ENCODE results near the gene STARD13. TPM values are rescaled to one million over a fixed set of nuclear protein-coding genes. Genes with fewer than 3 reads are reported as not detected.
A peak's percentile ranks its signal among the peaks of the same experiment; 100 is the strongest.

Gene STARD13
- total RNA-seq, 1 experiment from 2014 or later = 2.1 TPM

DNA sequence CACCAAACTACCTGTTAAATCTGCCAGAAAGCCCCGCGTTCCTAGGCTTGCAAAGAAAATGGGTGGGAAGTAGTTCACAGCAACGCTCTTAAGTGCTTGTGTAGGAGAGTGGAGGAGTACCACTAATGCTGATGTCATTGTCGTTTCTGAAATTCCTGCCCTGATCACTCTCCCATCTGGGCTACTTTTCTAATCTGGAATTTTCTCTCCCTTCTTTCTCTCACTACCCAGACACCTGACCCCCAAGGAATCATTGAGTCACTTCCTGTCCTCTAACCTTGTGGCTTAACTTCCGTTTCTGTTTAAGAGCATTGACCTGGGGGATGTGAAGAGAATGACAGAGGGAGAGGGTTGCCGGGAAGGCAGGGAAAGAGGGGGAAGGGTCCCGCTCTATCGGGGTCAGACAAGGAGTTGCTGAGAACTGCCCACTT lies 98.7 kb downstream of the STARD13 start:
- H3K79me1 ChIP-seq (ENCODE audit: insufficient read depth, low read depth, low read length, poor library complexity, severe bottlenecking) = no peaks in the 10 kb centered on the region
- no peak overlapping the region for H3K14ac ChIP-seq (ENCODE audit: insufficient read depth, low read length)
- Mint-ChIP-seq H3K27ac (peak overlapping the region in 1 of 3 experiments; percentile 23; a peak in 1 of 7 replicates), H3K36me3 (ENCODE audit: insufficient read depth in 1 of 3, low read depth in 3 of 3) (no peaks in the 10 kb centered on the region; a peak in 1 of 7 replicates), H3K4me1 (peaks cover 19 to 20% of the 10 kb centered on the region in 2 experiments), H3K4me3 (no peak overlapping the region), H3K27me3 (ENCODE audit: low read depth) (peaks cover 34% of the 10 kb centered on the region), H3K9me3 (no peaks in the 10 kb centered on the region; a peak in 1 of 5 replicates)
- H3K23ac ChIP-seq (ENCODE audit: insufficient read length, low read depth, low read length) = no peak overlapping the region
- no peaks in the 10 kb centered on the region for H3K23me2 ChIP-seq (ENCODE audit: insufficient read length, low read depth, low read length, poor library complexity, severe bottlenecking)
- no peak overlapping the region for H4K8ac ChIP-seq (replicated peaks; ENCODE audit: insufficient read length, low read depth, low read length)
- H3K18ac ChIP-seq (ENCODE audit: insufficient read length, low read depth, low read length) = no peak overlapping the region
- peaks cover 8% of the 10 kb centered on the region; the same call in 1 of the 2 replicates for H3K4me1 ChIP-seq (ENCODE audit: insufficient read depth, low read length)
- no peaks in the 10 kb centered on the region for H3K9me3 ChIP-seq (ENCODE audit: control insufficient read depth, low read depth, low read length)
- no peak overlapping the region for H4K91ac ChIP-seq (ENCODE audit: insufficient read length, low read depth, low read length)
- no peak overlapping the region for H2BK20ac ChIP-seq (ENCODE audit: low read depth, low read length, poor library complexity, severe bottlenecking)
- no peak overlapping the region for H2AK5ac ChIP-seq (ENCODE audit: insufficient read length, low read length)
- H3K4ac ChIP-seq (ENCODE audit: low read depth, low read length) = no peak overlapping the region
- H2AFZ ChIP-seq (ENCODE audit: low read length) = no peak overlapping the region
- H3K9ac ChIP-seq (ENCODE audit: extremely low read depth, insufficient read length, low read length) = no peak overlapping the region
- no peak overlapping the region for H3K27ac ChIP-seq (ENCODE audit: insufficient read length, low read depth, low read length)
- TF ChIP-seq, protein P1, sequence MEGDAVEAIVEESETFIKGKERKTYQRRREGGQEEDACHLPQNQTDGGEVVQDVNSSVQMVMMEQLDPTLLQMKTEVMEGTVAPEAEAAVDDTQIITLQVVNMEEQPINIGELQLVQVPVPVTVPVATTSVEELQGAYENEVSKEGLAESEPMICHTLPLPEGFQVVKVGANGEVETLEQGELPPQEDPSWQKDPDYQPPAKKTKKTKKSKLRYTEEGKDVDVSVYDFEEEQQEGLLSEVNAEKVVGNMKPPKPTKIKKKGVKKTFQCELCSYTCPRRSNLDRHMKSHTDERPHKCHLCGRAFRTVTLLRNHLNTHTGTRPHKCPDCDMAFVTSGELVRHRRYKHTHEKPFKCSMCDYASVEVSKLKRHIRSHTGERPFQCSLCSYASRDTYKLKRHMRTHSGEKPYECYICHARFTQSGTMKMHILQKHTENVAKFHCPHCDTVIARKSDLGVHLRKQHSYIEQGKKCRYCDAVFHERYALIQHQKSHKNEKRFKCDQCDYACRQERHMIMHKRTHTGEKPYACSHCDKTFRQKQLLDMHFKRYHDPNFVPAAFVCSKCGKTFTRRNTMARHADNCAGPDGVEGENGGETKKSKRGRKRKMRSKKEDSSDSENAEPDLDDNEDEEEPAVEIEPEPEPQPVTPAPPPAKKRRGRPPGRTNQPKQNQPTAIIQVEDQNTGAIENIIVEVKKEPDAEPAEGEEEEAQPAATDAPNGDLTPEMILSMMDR (conservative IDR thresholded peaks at IDR 0.05) = no peak
- no peak overlapping the region for H2BK120ac ChIP-seq (ENCODE audit: low read depth, low read length, poor library complexity, severe bottlenecking)
- peak overlapping the region; percentile 12 for H3K4me2 ChIP-seq (ENCODE audit: insufficient read depth, insufficient read length, low read length)
- no peak overlapping the region for H3K56ac ChIP-seq (ENCODE audit: insufficient read length, low read depth, low read length)
- no peaks in the 10 kb centered on the region for H3K79me2 ChIP-seq (ENCODE audit: insufficient read depth, low read length)
- H4K5ac ChIP-seq (ENCODE audit: insufficient read length, low read depth, low read length) = no peak overlapping the region
- H3K27me3 ChIP-seq (ENCODE audit: insufficient read depth, low read length) = no peaks in the 10 kb centered on the region
- H2BK12ac ChIP-seq (ENCODE audit: insufficient read length, low read depth, low read length) = no peak overlapping the region
- WGBS (ENCODE audit: extremely low coverage, insufficient read length, low lambda C conversion rate) = no CpG with 5 or more reads among the region's 8 CpGs
- no peaks in the 10 kb centered on the region for H4K20me1 ChIP-seq (ENCODE audit: control insufficient read depth, insufficient read depth, insufficient read length)
- H2BK15ac ChIP-seq (ENCODE audit: low read depth, low read length) = no peak overlapping the region
- DNase-seq = no peak
- no peak overlapping the region for H3T11ph ChIP-seq (ENCODE audit: low read length)
- H2BK5ac ChIP-seq (ENCODE audit: insufficient read length, low read length) = no peak overlapping the region

All from H9 (cell line).